ENCODE data around the gene NUMB.

The NUMB gene

DNA sequence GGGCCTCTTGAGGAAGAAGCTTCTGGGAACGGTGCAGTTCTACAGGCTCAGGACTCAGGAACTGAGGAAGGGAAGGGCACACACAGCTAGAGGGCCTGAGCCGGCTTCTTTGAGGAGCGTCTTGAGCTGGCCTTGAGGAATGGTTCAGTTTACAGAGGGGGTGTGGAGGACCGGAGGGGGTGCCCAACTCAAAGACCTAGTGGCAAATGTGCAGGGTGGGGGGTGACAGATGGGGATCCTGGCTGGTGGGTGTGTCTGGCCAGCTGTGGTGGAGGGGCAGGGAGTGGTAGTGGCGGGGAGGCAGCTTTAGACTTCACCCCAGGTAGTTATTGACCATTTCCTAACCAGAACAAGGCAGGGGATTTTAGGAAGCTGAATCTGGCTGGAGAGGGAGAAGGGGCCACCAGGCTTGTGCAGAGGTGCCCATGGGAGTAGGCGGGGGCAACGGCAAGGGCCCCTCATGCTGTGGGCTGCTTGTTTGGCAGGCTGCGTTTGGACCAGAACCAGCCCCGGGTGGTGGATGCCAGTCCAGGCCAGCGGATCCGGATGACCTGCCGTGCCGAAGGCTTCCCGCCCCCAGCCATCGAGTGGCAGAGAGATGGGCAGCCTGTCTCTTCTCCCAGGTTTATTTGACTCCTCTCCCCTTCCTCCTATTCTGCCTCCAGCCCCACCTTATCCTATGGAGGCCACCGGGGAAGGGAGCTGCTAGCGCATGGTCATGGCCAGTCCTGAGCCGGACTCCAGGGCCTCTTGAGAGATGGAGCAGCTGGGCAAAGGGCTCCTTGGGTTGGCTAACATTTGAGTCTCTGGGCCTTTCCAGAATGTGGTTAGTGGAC is 193.2 kb downstream of the NUMB start:
- H3K23ac ChIP-seq (ENCODE audit: low read depth, low read length, poor library complexity), result no peak overlapping the region
- no peak for DNase-seq (ENCODE audit: low spot score)
- no peak overlapping the region for H3K27ac ChIP-seq (replicated peaks; ENCODE audit: low read length)
- H3K4me3 ChIP-seq (ENCODE audit: low read length in 2 of 2), result no peak overlapping the region
- H3K4ac ChIP-seq (ENCODE audit: low read length), result no peak overlapping the region
- no peak overlapping the region for H3K4me2 ChIP-seq (ENCODE audit: insufficient read depth, low read length, poor library complexity, severe bottlenecking)
- H2BK12ac ChIP-seq (ENCODE audit: low read length), result no peak overlapping the region
- no peak overlapping the region for H3K9ac ChIP-seq (ENCODE audit: low read depth, low read length, poor library complexity)
- H2BK5ac ChIP-seq (ENCODE audit: low read length), result no peak overlapping the region
- H3K27me3 ChIP-seq (ENCODE audit: control insufficient read depth in 3 of 3, insufficient read depth in 3 of 3, low read depth in 1 of 3, low read length in 3 of 3), result no peaks in the 10 kb centered on the region
- no peak overlapping the region for H4K91ac ChIP-seq (ENCODE audit: low read depth, low read length, poor library complexity)
- H2BK120ac ChIP-seq (ENCODE audit: low read depth, low read length), result no peak overlapping the region
- no peak overlapping the region for H2AK5ac ChIP-seq (ENCODE audit: low read depth, low read length)
- WGBS, 2 donors (ENCODE audit: extremely low coverage in 2 of 2, insufficient read length in 2 of 2, insufficient replicate concordance in 1 of 2), result no CpG with 5 or more reads among the region's 18 CpGs
- H3K18ac ChIP-seq (ENCODE audit: low read length), result no peak overlapping the region
- no peak overlapping the region for H4K8ac ChIP-seq (ENCODE audit: low read depth, low read length)
- peak overlapping the region; percentile 95 for H3K14ac ChIP-seq (ENCODE audit: low read length)
- peaks cover 10 to 13% of the 10 kb centered on the region in 2 donors for H3K4me1 ChIP-seq (ENCODE audit: control insufficient read depth in 2 of 2, insufficient read depth in 1 of 2, low read depth in 1 of 2, low read length in 2 of 2)
- H3K36me3 ChIP-seq (replicated peaks in 1 of 2; ENCODE audit: control insufficient read depth in 2 of 2, insufficient read depth in 2 of 2, low read length in 2 of 2), result peaks cover 0 to 34% of the 10 kb centered on the region in 2 donors
- H2AFZ ChIP-seq (ENCODE audit: low read length), result peak overlapping the region; percentile 0
- peaks cover 2% of the 10 kb centered on the region for H3K79me1 ChIP-seq (ENCODE audit: low read depth, low read length)
- no peaks in the 10 kb centered on the region for H3K9me3 ChIP-seq (replicated peaks in 1 of 2; ENCODE audit: control insufficient read depth in 2 of 2, insufficient read depth in 1 of 2, low read depth in 1 of 2, low read length in 2 of 2)
- no peak overlapping the region for H2BK15ac ChIP-seq (ENCODE audit: low read length)

DNA sequence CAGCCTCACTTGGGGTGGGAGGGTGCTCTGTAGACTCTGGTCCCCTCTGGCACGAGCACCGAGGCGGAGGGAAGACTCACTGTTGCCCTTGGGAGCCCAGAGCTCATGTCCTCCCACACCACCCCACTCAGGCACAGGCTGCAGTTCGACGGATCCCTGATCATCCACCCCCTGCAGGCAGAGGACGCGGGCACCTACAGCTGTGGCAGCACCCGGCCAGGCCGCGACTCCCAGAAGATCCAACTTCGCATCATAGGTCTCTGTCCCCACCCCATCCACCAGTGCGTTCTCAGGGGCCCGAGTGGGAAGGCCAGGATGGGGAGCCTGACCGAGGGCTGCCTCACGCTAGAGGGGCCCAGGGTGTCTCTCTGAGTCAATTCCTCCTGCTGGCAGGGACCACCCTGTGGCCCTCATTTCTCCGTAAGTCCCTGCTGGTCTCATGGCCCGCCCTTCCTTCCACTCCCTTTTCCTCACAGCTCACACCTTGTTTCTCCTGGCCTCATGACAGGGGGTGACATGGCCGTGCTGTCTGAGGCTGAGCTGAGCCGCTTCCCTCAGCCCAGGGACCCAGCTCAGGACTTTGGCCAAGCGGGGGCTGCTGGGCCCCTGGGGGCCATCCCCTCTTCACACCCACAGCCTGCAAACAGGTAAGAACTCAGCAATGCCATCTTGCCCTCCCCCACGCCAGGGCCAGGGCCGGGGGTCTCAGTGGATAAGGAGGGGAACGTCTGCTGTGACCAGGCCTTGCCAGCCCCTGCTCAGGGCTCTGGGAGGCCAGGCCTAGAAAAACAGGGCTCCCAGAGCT is 194.1 kb downstream of the NUMB start:
- Histone ChIP-seq H2BK12ac (ENCODE audit: low read length) (no peak overlapping the region), H3K27me3 (ENCODE audit: control insufficient read depth in 3 of 3, insufficient read depth in 3 of 3, low read depth in 1 of 3, low read length in 3 of 3) (no peaks in the 10 kb centered on the region), H3K9me3 (replicated peaks in 1 of 2; ENCODE audit: control insufficient read depth in 2 of 2, insufficient read depth in 1 of 2, low read depth in 1 of 2, low read length in 2 of 2) (no peaks in the 10 kb centered on the region), H3K36me3 (replicated peaks in 1 of 2; ENCODE audit: control insufficient read depth in 2 of 2, insufficient read depth in 2 of 2, low read length in 2 of 2) (peaks cover 0 to 34% of the 10 kb centered on the region in 2 donors), H3K23ac (ENCODE audit: low read depth, low read length, poor library complexity) (peak overlapping the region; percentile 87), H4K8ac (ENCODE audit: low read depth, low read length) (no peak overlapping the region), H3K4ac (ENCODE audit: low read length) (peak overlapping the region; percentile 13), H2BK120ac (ENCODE audit: low read depth, low read length) (no peak overlapping the region), H3K27ac (replicated peaks; ENCODE audit: low read length) (no peak overlapping the region), H3K4me2 (ENCODE audit: insufficient read depth, low read length, poor library complexity, severe bottlenecking) (no peak overlapping the region), H3K4me1 (ENCODE audit: control insufficient read depth in 2 of 2, insufficient read depth in 1 of 2, low read depth in 1 of 2, low read length in 2 of 2) (peaks cover 10 to 13% of the 10 kb centered on the region in 2 donors), H2BK15ac (ENCODE audit: low read length) (no peak overlapping the region), H3K79me1 (ENCODE audit: low read depth, low read length) (peaks cover 2% of the 10 kb centered on the region), H3K18ac (ENCODE audit: low read length) (peak overlapping the region; percentile 3), H2AFZ (ENCODE audit: low read length) (no peak overlapping the region), H2BK5ac (ENCODE audit: low read length) (no peak overlapping the region), H3K9ac (ENCODE audit: low read depth, low read length, poor library complexity) (no peak overlapping the region), H4K91ac (ENCODE audit: low read depth, low read length, poor library complexity) (no peak overlapping the region), H2AK5ac (ENCODE audit: low read depth, low read length) (no peak overlapping the region), H3K4me3 (ENCODE audit: low read length in 2 of 2) (no peak overlapping the region), H3K14ac (ENCODE audit: low read length) (no peak overlapping the region)
- no peak for DNase-seq (ENCODE audit: low spot score)
- no CpG with 5 or more reads among the region's 23 CpGs for WGBS, 2 donors (ENCODE audit: extremely low coverage in 2 of 2, insufficient read length in 2 of 2, insufficient replicate concordance in 1 of 2)

DNA sequence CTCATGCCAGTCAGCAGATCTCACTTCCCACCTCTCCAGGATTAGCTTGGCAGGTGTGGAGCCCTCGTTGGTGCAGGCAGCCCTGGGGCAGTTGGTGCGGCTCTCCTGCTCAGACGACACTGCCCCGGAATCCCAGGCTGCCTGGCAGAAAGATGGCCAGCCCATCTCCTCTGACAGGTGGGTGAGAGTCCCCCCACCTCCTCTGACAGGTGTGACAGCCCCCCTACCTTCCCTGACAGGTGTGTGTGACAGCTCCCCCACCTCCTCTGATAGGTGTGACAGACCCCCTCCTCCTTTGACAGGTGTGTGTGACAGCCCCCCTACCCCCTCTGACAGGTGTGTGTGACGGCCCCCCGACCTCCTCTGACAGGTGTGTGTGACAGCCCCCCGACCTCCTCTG is 194.7 kb downstream of the NUMB start:
- H3K4ac ChIP-seq (ENCODE audit: low read length), result no peak overlapping the region
- no peak overlapping the region for H3K14ac ChIP-seq (ENCODE audit: low read length)
- H2AFZ ChIP-seq (ENCODE audit: low read length), result no peak overlapping the region
- DNase-seq (ENCODE audit: low spot score), result no peak
- H2BK15ac ChIP-seq (ENCODE audit: low read length), result no peak overlapping the region
- peak overlapping the region; percentile 87 for H3K23ac ChIP-seq (ENCODE audit: low read depth, low read length, poor library complexity)
- peaks cover 0 to 35% of the 10 kb centered on the region in 2 donors for H3K36me3 ChIP-seq (replicated peaks in 1 of 2; ENCODE audit: control insufficient read depth in 2 of 2, insufficient read depth in 2 of 2, low read length in 2 of 2)
- no peak overlapping the region for H4K91ac ChIP-seq (ENCODE audit: low read depth, low read length, poor library complexity)
- no peaks in the 10 kb centered on the region for H3K27me3 ChIP-seq (ENCODE audit: control insufficient read depth in 3 of 3, insufficient read depth in 3 of 3, low read depth in 1 of 3, low read length in 3 of 3)
- no peak overlapping the region for H3K9ac ChIP-seq (ENCODE audit: low read depth, low read length, poor library complexity)
- no peak overlapping the region for H3K4me2 ChIP-seq (ENCODE audit: insufficient read depth, low read length, poor library complexity, severe bottlenecking)
- peaks cover 10 to 13% of the 10 kb centered on the region in 2 donors for H3K4me1 ChIP-seq (ENCODE audit: control insufficient read depth in 2 of 2, insufficient read depth in 1 of 2, low read depth in 1 of 2, low read length in 2 of 2)
- H2BK12ac ChIP-seq (ENCODE audit: low read length), result no peak overlapping the region
- H4K8ac ChIP-seq (ENCODE audit: low read depth, low read length), result no peak overlapping the region
- H2BK120ac ChIP-seq (ENCODE audit: low read depth, low read length), result no peak overlapping the region
- no peak overlapping the region for H2AK5ac ChIP-seq (ENCODE audit: low read depth, low read length)
- H3K18ac ChIP-seq (ENCODE audit: low read length), result no peak overlapping the region
- H3K79me1 ChIP-seq (ENCODE audit: low read depth, low read length), result peaks cover 2% of the 10 kb centered on the region
- no CpG with 5 or more reads among the region's 7 CpGs for WGBS, 2 donors (ENCODE audit: extremely low coverage in 2 of 2, insufficient read length in 2 of 2, insufficient replicate concordance in 1 of 2)
- no peak overlapping the region for H2BK5ac ChIP-seq (ENCODE audit: low read length)
- H3K27ac ChIP-seq (replicated peaks; ENCODE audit: low read length), result no peak overlapping the region
- H3K9me3 ChIP-seq (replicated peaks in 1 of 2; ENCODE audit: control insufficient read depth in 2 of 2, insufficient read depth in 1 of 2, low read depth in 1 of 2, low read length in 2 of 2), result no peaks in the 10 kb centered on the region
- H3K4me3 ChIP-seq (ENCODE audit: low read length in 2 of 2), result no peak overlapping the region

Data from neuronal stem cell (in vitro differentiated cells).